Stomach (tissue), 4 donors: Measurements from ENCODE around the gene PTPRD.

Experiments used
- EP300 ChIP-seq: sonication (generic); formaldehyde crosslinking; IDR thresholded peaks from one replicate; pipeline ENCODE4 v1.6.1; 2017; ENCODE audit warnings: antibody characterized with exemption
- POLR2A ChIP-seq, 4 donors: fragments of 450-650 bp; IDR thresholded peaks; one replicate each; pipeline ENCODE4 v1.6.1; 2016; ENCODE audit warnings: antibody characterized with exemption in 4 of 4, control low read depth in 2 of 4, mild to moderate bottlenecking in 1 of 4, moderate library complexity in 1 of 4
- POLR2AphosphoS5 ChIP-seq, 3 donors: sonication (generic); formaldehyde crosslinking; IDR thresholded peaks; one replicate each; pipeline ENCODE4 v1.6.1; 2016; ENCODE audit warnings: antibody characterized with exemption in 3 of 3
- TF ChIP-seq, protein P1 (sequence below), 7 experiments: fragments of 450-650 bp in 4 of 7; fragments of 200-600 bp in 3 of 7; sonication (generic) in 3 of 7; IDR thresholded peaks; one replicate each; pipeline ENCODE4 v1.5.1; 2016 to 2019; ENCODE audit warnings: antibody characterized with exemption in 7 of 7, control low read depth in 2 of 7, mild to moderate bottlenecking in 1 of 7

DNA sequence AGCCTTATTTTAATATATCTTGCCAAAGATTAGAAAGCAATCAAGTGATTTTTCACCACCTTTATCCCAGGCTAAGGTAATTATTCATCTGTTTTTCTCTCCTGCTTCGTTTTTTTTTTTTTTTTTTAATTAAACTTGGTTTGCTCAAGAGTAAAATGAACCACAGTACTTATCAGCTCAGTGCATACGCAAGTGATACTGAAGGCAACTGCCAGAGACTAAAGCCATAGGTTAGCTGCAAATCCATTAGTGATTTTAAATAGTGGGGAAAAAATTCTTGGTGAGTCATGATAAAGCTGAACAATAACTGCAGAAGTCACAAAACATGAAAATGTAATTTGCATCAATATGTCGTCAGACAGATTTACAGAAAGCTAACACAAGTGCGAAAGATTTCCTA is 829.1 kb downstream of the PTPRD start:
- TF ChIP-seq POLR2A (IDR thresholded peaks at IDR 0.05) (no peak), EP300 (no peak), POLR2AphosphoS5 (IDR thresholded peaks at IDR 0.05) (no peak)
- TF ChIP-seq, protein P1, sequence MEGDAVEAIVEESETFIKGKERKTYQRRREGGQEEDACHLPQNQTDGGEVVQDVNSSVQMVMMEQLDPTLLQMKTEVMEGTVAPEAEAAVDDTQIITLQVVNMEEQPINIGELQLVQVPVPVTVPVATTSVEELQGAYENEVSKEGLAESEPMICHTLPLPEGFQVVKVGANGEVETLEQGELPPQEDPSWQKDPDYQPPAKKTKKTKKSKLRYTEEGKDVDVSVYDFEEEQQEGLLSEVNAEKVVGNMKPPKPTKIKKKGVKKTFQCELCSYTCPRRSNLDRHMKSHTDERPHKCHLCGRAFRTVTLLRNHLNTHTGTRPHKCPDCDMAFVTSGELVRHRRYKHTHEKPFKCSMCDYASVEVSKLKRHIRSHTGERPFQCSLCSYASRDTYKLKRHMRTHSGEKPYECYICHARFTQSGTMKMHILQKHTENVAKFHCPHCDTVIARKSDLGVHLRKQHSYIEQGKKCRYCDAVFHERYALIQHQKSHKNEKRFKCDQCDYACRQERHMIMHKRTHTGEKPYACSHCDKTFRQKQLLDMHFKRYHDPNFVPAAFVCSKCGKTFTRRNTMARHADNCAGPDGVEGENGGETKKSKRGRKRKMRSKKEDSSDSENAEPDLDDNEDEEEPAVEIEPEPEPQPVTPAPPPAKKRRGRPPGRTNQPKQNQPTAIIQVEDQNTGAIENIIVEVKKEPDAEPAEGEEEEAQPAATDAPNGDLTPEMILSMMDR (IDR thresholded peaks at IDR 0.05) = no peak
